ENCODE measurements around the gene TWNK. TPM values are rescaled to one million over a fixed set of nuclear protein-coding genes. Genes with fewer than 3 reads are reported as not detected.

Gene TWNK
- polyA plus RNA-seq, 2 of the 4 experiments (the other 2 are of a cell fraction), result 21.1 to 34.7 TPM

GRCh38 chr10:101002456-101002855, 15.1 kb downstream of the TWNK start:
- WGBS (ENCODE audit: missing lambda C conversion rate), result 92% methylated on average over 11 of the region's 11 CpGs
- H3K4me1 ChIP-seq, result peaks cover 20% of the 10 kb centered on the region
- no peak for TF ChIP-seq PBX3 (IDR thresholded peaks at IDR 0.05)
- TF ChIP-seq, protein P1, sequence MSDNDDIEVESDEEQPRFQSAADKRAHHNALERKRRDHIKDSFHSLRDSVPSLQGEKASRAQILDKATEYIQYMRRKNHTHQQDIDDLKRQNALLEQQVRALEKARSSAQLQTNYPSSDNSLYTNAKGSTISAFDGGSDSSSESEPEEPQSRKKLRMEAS (IDR thresholded peaks at IDR 0.05), result no peak
- TF ChIP-seq REST (IDR thresholded peaks at IDR 0.05), result no peak
- no peak for TF ChIP-seq SREBF2 (IDR thresholded peaks at IDR 0.05)
- TF ChIP-seq FOSL2 (IDR thresholded peaks at IDR 0.05), result no peak
- TF ChIP-seq FOSL2 (CRISPR knock-in tag; IDR thresholded peaks at IDR 0.05), result no peak
- no peak for TF ChIP-seq SMC3 (IDR thresholded peaks at IDR 0.05)
- TF ChIP-seq MAFK (IDR thresholded peaks at IDR 0.05; ENCODE audit: partially characterized antibody), result no peak
- no peak for TF ChIP-seq HOXB5 (CRISPR knock-in tag; IDR thresholded peaks at IDR 0.05)
- no peak for TF ChIP-seq HEYL (CRISPR knock-in tag; IDR thresholded peaks at IDR 0.05)
- no peak for TF ChIP-seq POLR2A (IDR thresholded peaks at IDR 0.05; ENCODE audit: low read length)
- no peak for TF ChIP-seq HOXB13 (CRISPR knock-in tag; IDR thresholded peaks at IDR 0.05; ENCODE audit: low read depth)
- TF ChIP-seq CBX8 (IDR thresholded peaks at IDR 0.05), result no peak
- TF ChIP-seq MYC (IDR thresholded peaks at IDR 0.05; ENCODE audit: borderline replicate concordance, low read length), result no peak
- no peaks in the 10 kb centered on the region for H3K9me3 ChIP-seq
- H3K4me3 ChIP-seq, result no peak overlapping the region
- ATAC-seq (no peak), FAIRE-seq (no peak), DNase-seq (ENCODE audit: low read depth in 1 of 2, low spot score in 1 of 2) (no peak)
- ChIA-PET POLR2A (no interaction called here), CTCF (interaction anchor here (0.7 to 25.8 kb wide), 8 partner anchors 8 to 60 kb away, joined by 3 to 608 read pairs (median 6); partner anchors contain the start of genes LZTS2, MRPL43 and TWNK)
- no peak overlapping the region for H3K4me2 ChIP-seq
- no peak overlapping the region for H3K27ac ChIP-seq

GRCh38 chr10:101003639-101004206, 16.4 kb downstream of the TWNK start:
- Histone ChIP-seq H3K4me1 (peaks cover 18% of the 10 kb centered on the region), H3K4me3 (no peak overlapping the region), H3K27ac (no peak overlapping the region), H3K9me3 (no peaks in the 10 kb centered on the region), H3K4me2 (no peak overlapping the region)
- WGBS (ENCODE audit: missing lambda C conversion rate), result 91% methylated on average over 7 of the region's 18 CpGs
- no peak for TF ChIP-seq HOXB13 (CRISPR knock-in tag; IDR thresholded peaks at IDR 0.05; ENCODE audit: low read depth)
- FAIRE-seq (no peak), ATAC-seq (no peak), DNase-seq (ENCODE audit: low read depth in 1 of 2, low spot score in 1 of 2) (no peak)
- CTCF ChIA-PET, result interaction anchor here (1.0 to 25.8 kb wide), 9 partner anchors 8 to 63 kb away, joined by 3 to 608 read pairs (median 5); partner anchors contain the start of genes LZTS2, MRPL43 and TWNK
- POLR2A ChIA-PET, result no interaction called here

- H3K9me3 ChIP-seq, result no peaks in the 10 kb centered on the region
- ChIA-PET POLR2A (no interaction called here), CTCF (interaction anchor here (1.3 to 25.8 kb wide), 6 partner anchors 11 to 137 kb away, joined by 3 to 608 read pairs (median 6); partner anchors contain the start of genes LZTS2, MRPL43 and TWNK)
- no peak overlapping the region for H3K4me2 ChIP-seq
- H3K27ac ChIP-seq, result no peak overlapping the region
- H3K4me1 ChIP-seq, result peaks cover 17% of the 10 kb centered on the region
- 97% methylated on average over 19 of the region's 23 CpGs for WGBS (ENCODE audit: missing lambda C conversion rate)
- TF ChIP-seq RNF2 (IDR thresholded peaks at IDR 0.05; ENCODE audit: borderline replicate concordance, low read depth), result no peak
- TF ChIP-seq ZNF302 (CRISPR knock-in tag; IDR thresholded peaks at IDR 0.05), result no peak
- TF ChIP-seq, protein P2, sequence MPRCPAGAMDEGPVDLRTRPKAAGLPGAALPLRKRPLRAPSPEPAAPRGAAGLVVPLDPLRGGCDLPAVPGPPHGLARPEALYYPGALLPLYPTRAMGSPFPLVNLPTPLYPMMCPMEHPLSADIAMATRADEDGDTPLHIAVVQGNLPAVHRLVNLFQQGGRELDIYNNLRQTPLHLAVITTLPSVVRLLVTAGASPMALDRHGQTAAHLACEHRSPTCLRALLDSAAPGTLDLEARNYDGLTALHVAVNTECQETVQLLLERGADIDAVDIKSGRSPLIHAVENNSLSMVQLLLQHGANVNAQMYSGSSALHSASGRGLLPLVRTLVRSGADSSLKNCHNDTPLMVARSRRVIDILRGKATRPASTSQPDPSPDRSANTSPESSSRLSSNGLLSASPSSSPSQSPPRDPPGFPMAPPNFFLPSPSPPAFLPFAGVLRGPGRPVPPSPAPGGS (IDR thresholded peaks at IDR 0.05), result no peak
- TF ChIP-seq EHF (CRISPR knock-in tag; IDR thresholded peaks at IDR 0.05), result no peak
- TF ChIP-seq BHLHE40 (IDR thresholded peaks at IDR 0.05; ENCODE audit: low read depth, low read length), result no peak
- TF ChIP-seq CBX2 (IDR thresholded peaks at IDR 0.05; ENCODE audit: borderline replicate concordance, low read depth), result no peak
- TF ChIP-seq GATA3 (IDR thresholded peaks at IDR 0.05; ENCODE audit: borderline replicate concordance), result no peak
- no peak overlapping the region for H3K4me3 ChIP-seq
- FAIRE-seq, result no peak
- ATAC-seq, result no peak
- DNase-seq (ENCODE audit: low read depth in 1 of 2, low spot score in 1 of 2), result no peak
Measured at GRCh38 chr10:101005361-101005760, 18.0 kb downstream of the TWNK start.

All from A549 (cell line).